ENCODE measurements around the gene IER2. TPM values are rescaled to one million over a fixed set of nuclear protein-coding genes. Genes with fewer than 3 reads are reported as not detected.

The IER2 gene
- total RNA-seq, 1 experiment from 2014 or later, result 247 TPM

GRCh38 chr19:13120817-13121216, 29.4 kb upstream of the IER2 start:
- no peak overlapping the region for H3K4me3 ChIP-seq (replicated peaks in 1 of 2; ENCODE audit: low read depth in 1 of 2, low read length in 2 of 2)
- ChIA-PET RAD21 (ENCODE audit: low non-redundant PET in 1 of 2, low total read pairs in 2 of 2, uncharacterized antibody in 2 of 2, unreplicated experiment in 2 of 2) (no interaction called here), CTCF (interaction anchor here (0.7 to 2.0 kb wide), 2 partner anchors 87 to 155 kb away, joined by 3 to 5 read pairs; no protein-coding TSS in a partner anchor), POLR2A (no interaction called here)
- H3K4me2 ChIP-seq (ENCODE audit: low read length), result no peak overlapping the region
- no peaks in the 10 kb centered on the region for H3K9me3 ChIP-seq (ENCODE audit: control insufficient read depth in 1 of 2, insufficient read depth in 1 of 2, low read depth in 1 of 2, low read length in 2 of 2)
- no peak overlapping the region for H3K9ac ChIP-seq (ENCODE audit: low read length)
- H3K36me3 ChIP-seq (ENCODE audit: control insufficient read depth in 1 of 2, insufficient read depth in 2 of 2, low read length in 2 of 2), result peaks cover 9 to 24% of the 10 kb centered on the region in 2 experiments; a peak in 3 of 4 replicates
- ATAC-seq, result no peak
- H3K4me1 ChIP-seq (ENCODE audit: control insufficient read depth in 1 of 2, insufficient read depth in 2 of 2, low read length in 2 of 2), result peaks cover 12 to 32% of the 10 kb centered on the region in 2 experiments; a peak in 3 of 4 replicates
- H3K9me2 ChIP-seq (ENCODE audit: insufficient read depth), result no peaks in the 10 kb centered on the region
- H2AFZ ChIP-seq (ENCODE audit: low read depth, low read length, poor library complexity, severe bottlenecking), result no peak overlapping the region
- peaks cover 24% of the 10 kb centered on the region; the same call in 1 of the 2 replicates for H4K20me1 ChIP-seq (ENCODE audit: insufficient read depth)
- no TSS peak for BruUV-seq (replicated peaks)
- no peak for DNase-seq (ENCODE audit: low read depth, low spot score)
- TF ChIP-seq ELF1 (IDR thresholded peaks at IDR 0.05; ENCODE audit: borderline replicate concordance, low read depth) (no peak), POLR2AphosphoS5 (IDR thresholded peaks at IDR 0.05; ENCODE audit: low read depth, low read length) (no peak)
- TF ChIP-seq, protein P1, sequence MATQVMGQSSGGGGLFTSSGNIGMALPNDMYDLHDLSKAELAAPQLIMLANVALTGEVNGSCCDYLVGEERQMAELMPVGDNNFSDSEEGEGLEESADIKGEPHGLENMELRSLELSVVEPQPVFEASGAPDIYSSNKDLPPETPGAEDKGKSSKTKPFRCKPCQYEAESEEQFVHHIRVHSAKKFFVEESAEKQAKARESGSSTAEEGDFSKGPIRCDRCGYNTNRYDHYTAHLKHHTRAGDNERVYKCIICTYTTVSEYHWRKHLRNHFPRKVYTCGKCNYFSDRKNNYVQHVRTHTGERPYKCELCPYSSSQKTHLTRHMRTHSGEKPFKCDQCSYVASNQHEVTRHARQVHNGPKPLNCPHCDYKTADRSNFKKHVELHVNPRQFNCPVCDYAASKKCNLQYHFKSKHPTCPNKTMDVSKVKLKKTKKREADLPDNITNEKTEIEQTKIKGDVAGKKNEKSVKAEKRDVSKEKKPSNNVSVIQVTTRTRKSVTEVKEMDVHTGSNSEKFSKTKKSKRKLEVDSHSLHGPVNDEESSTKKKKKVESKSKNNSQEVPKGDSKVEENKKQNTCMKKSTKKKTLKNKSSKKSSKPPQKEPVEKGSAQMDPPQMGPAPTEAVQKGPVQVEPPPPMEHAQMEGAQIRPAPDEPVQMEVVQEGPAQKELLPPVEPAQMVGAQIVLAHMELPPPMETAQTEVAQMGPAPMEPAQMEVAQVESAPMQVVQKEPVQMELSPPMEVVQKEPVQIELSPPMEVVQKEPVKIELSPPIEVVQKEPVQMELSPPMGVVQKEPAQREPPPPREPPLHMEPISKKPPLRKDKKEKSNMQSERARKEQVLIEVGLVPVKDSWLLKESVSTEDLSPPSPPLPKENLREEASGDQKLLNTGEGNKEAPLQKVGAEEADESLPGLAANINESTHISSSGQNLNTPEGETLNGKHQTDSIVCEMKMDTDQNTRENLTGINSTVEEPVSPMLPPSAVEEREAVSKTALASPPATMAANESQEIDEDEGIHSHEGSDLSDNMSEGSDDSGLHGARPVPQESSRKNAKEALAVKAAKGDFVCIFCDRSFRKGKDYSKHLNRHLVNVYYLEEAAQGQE (IDR thresholded peaks at IDR 0.05; ENCODE audit: low read depth), result no peak
- no peaks in the 10 kb centered on the region for H3K27me3 ChIP-seq (ENCODE audit: insufficient read depth, low read length)
- intact Hi-C loops (cut with micrococcal nuclease), result no loop called here
- peaks cover 89% of the 10 kb centered on the region for H3K79me2 ChIP-seq (ENCODE audit: insufficient read depth, low read length)
- no peak overlapping the region; the same call in 1 of the 2 replicates for H3K27ac ChIP-seq (ENCODE audit: low read depth, low read length)

DNA sequence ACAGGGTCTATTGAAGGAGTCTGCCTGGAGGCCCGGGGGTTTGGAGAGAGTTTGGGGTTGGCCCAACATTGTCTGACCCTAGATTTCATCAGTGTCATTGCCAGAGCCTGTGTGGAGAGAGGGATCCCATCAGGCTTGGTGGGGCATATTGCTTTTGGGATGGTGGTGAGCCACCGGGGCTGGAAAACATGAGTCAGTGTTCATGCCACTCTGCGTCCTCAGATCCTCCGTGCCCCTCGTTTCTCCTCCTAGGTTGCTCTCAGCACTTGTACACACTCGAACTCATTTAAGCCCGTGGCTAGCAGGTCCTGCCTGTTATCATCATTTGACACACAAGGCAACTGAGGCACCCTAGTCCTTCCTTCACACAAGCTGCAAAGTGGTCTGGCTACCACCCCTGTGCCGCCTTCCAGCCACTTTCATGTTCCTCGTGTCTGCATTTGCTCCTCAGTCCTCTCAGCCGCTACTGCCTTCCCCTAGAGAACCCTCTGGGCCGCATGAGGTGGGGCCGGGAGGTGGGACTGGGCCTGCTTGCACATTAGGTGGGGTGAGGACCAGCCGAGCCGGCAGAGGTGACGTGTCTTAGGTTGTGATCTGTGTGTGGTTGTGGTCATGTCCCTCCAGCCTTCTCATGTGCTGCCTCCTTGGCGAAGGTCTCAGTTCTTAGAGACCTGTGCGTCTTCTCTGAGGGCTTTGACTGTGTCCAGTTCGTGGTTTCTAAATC, 28.5 kb upstream of the IER2 start:
- intact Hi-C loops (cut with micrococcal nuclease), result no loop called here
- POLR2A ChIA-PET, result no interaction called here
- H2AFZ ChIP-seq (ENCODE audit: low read depth, low read length, poor library complexity, severe bottlenecking), result no peak overlapping the region
- no peaks in the 10 kb centered on the region for H3K27me3 ChIP-seq (ENCODE audit: insufficient read depth, low read length)
- no peak overlapping the region for H3K4me2 ChIP-seq (ENCODE audit: low read length)
- peaks cover 9 to 30% of the 10 kb centered on the region in 2 experiments; a peak in 3 of 4 replicates for H3K36me3 ChIP-seq (ENCODE audit: control insufficient read depth in 1 of 2, insufficient read depth in 2 of 2, low read length in 2 of 2)
- H3K4me1 ChIP-seq (ENCODE audit: control insufficient read depth in 1 of 2, insufficient read depth in 2 of 2, low read length in 2 of 2), result peaks cover 12 to 36% of the 10 kb centered on the region in 2 experiments; a peak in 3 of 4 replicates
- H3K9me3 ChIP-seq (ENCODE audit: control insufficient read depth in 1 of 2, insufficient read depth in 1 of 2, low read depth in 1 of 2, low read length in 2 of 2), result no peaks in the 10 kb centered on the region
- peaks cover 90% of the 10 kb centered on the region for H3K79me2 ChIP-seq (ENCODE audit: insufficient read depth, low read length)
- BruUV-seq (replicated peaks), result no TSS peak
- no peak overlapping the region for H3K27ac ChIP-seq (ENCODE audit: low read depth, low read length)
- ATAC-seq, result no peak
- RAD21 ChIA-PET (ENCODE audit: low non-redundant PET in 1 of 2, low total read pairs in 2 of 2, uncharacterized antibody in 2 of 2, unreplicated experiment in 2 of 2), result no interaction called here
- no peak overlapping the region for H3K4me3 ChIP-seq (replicated peaks in 1 of 2; ENCODE audit: low read depth in 1 of 2, low read length in 2 of 2)
- H3K9ac ChIP-seq (ENCODE audit: low read length), result no peak overlapping the region
- H4K20me1 ChIP-seq (ENCODE audit: insufficient read depth), result peaks cover 24% of the 10 kb centered on the region; the same call in 1 of the 2 replicates
- CTCF ChIA-PET, result no interaction called here
- DNase-seq (ENCODE audit: low read depth, low spot score), result no peak
- H3K9me2 ChIP-seq (ENCODE audit: insufficient read depth), result no peaks in the 10 kb centered on the region
- TF ChIP-seq EGR1 (IDR thresholded peaks at IDR 0.05; ENCODE audit: low read depth), result no peak
- TF ChIP-seq ELF1 (IDR thresholded peaks at IDR 0.05; ENCODE audit: borderline replicate concordance, low read depth), result no peak
- TF ChIP-seq, protein P2, sequence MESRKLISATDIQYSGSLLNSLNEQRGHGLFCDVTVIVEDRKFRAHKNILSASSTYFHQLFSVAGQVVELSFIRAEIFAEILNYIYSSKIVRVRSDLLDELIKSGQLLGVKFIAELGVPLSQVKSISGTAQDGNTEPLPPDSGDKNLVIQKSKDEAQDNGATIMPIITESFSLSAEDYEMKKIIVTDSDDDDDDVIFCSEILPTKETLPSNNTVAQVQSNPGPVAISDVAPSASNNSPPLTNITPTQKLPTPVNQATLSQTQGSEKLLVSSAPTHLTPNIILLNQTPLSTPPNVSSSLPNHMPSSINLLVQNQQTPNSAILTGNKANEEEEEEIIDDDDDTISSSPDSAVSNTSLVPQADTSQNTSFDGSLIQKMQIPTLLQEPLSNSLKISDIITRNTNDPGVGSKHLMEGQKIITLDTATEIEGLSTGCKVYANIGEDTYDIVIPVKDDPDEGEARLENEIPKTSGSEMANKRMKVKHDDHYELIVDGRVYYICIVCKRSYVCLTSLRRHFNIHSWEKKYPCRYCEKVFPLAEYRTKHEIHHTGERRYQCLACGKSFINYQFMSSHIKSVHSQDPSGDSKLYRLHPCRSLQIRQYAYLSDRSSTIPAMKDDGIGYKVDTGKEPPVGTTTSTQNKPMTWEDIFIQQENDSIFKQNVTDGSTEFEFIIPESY (IDR thresholded peaks at IDR 0.05; ENCODE audit: extremely low read depth, insufficient replicate concordance, low read length), result no peak
- TF ChIP-seq FOSL1 (IDR thresholded peaks at IDR 0.05; ENCODE audit: low read depth), result no peak
- no peak for TF ChIP-seq POLR2AphosphoS5 (IDR thresholded peaks at IDR 0.05; ENCODE audit: low read depth, low read length)
- TF ChIP-seq, protein P1 (IDR thresholded peaks at IDR 0.05; ENCODE audit: low read depth), result no peak
- TF ChIP-seq EZH2phosphoT487 (IDR thresholded peaks at IDR 0.05; ENCODE audit: borderline replicate concordance), result no peak

Data from HCT116 (cell line).